ENCODE measurements around the gene FBXO2.

Gene FBXO2

DNA sequence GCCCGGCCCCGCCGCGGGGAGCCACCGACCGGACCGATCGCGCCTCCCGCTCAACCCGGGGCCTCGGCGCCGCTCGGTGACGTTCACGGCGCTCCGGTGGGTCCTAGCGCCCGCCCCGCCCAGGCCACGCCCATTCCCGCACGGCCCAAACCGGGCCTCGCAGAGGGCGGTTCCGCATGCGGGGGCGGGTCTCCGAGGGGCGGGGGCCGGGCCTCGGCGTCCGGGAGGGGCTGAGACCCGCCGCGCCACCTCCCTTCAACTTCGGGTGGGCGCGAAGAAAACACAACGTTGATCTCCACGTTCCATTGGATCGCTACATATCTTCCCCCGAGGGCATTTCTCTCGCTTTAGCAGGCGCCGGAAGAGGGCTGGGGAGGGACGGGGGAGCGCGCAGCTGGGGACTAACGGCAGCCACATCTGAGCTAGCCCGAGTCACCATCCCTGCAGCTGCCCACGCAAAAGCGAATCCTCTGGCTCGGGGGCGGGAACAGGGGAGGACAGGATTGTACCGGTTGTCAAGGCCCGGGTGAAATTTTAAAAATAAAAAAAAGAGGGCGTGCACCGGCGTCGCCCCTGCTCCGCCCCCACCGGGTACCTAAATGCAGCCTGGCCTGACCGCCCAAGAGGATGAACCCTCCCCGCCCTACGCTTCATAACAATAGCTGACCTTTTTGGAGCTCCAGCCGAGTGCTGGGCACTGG, 27.0 kb upstream of the FBXO2 start, which contains the start of gene MAD2L2:
Gene MAD2L2 (minus strand): TSS at position 78 of the 701 bp plus-strand sequence. CDS start 547 bp downstream, outside the sequence.
- DNase-seq, result peak; percentile 90 to 91

DNA sequence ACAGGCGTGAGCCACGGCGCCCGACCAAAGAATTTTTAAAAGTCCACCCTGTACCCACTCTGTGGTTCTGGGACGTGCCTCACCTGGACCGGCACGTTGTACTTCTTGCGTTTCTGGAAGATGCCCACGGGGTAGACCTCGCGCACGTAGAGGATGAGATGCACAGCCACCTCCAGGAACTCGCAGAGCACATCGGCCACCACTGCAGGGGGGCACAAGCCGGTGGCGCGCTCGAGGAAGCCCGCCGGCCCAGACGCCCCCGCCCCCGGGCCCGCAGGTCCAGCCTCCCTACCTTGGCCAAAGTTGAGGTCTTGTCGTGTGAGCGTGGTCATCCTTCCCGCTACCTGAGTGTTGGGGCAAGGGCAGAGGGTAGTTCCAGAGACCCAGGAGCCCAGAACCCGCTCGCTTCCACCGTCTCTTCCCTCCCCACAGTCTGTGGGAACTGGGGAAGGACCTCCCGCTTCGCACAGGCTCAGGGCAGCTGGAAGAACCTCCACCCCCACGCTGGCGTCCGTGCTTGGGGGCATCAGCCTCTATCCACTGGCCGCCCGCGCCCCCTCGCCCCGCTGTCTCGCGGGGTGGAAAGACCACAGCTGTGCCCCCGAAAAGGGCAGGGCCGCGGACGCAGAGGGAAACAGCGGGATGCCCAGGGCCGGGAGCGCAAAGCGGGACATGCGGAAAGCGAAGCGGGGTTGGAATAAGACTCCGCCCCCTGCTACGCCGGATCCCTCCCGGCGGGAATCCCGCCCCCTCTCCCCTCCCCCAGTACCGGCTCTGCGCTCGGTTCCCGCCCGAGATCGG, 26.2 kb upstream of the FBXO2 start:
- no peak for DNase-seq

DNA sequence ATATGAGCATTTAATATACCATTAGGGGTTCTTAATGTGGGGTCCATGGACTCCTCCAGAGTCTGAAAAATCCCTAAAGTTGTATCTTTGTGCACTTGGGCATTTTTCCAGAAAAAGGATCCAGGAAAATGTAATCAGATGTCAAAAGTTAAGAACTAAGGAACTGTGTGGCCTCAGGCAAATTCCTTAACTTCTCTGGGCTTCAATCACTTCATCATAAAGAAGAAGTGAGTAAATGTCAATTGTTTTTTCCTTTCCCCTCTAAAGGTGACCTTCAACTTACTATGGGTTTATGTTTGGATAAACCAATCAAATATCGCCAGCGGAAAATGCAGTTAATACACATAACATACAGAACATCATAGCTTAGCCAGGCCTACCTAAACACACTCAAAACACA, 24.2 kb upstream of the FBXO2 start:
- no peak for DNase-seq

GRCh38 chr1:11676386-11677103, 22.3 kb upstream of the FBXO2 start:
- no peak for DNase-seq

GRCh38 chr1:11675325-11675724, 21.1 kb upstream of the FBXO2 start:
- DNase-seq, result no peak

GRCh38 chr1:11674488-11674887, 20.3 kb upstream of the FBXO2 start:
- DNase-seq, result no peak

DNA sequence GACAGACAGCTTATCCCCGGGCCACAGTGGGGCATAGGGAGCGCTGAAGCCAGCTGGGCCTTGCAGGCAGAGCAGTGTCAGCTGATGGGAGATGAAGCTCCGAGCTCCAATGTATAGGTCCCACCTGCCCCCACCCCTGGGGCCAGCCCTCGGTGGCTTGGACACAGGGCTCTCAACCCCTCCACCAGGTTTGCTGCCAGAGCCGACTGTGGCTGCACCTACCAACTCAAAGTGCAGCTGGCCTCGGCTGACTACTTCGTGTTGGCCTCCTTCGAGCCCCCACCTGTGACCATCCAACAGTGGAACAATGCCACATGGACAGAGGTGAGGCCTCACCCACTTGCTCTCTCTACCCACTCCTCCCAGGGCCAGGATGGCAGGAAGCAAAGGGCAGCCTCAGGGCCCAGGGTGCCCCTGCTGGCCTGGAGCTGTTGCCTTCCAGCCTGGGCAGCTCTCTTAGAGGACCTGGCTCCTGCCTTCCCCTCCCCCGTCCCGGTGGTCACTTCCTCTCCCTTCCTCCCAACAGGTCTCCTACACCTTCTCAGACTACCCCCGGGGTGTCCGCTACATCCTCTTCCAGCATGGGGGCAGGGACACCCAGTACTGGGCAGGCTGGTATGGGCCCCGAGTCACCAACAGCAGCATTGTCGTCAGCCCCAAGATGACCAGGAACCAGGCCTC, 19.0 kb upstream of the FBXO2 start:
- DNase-seq, result no peak

DNA sequence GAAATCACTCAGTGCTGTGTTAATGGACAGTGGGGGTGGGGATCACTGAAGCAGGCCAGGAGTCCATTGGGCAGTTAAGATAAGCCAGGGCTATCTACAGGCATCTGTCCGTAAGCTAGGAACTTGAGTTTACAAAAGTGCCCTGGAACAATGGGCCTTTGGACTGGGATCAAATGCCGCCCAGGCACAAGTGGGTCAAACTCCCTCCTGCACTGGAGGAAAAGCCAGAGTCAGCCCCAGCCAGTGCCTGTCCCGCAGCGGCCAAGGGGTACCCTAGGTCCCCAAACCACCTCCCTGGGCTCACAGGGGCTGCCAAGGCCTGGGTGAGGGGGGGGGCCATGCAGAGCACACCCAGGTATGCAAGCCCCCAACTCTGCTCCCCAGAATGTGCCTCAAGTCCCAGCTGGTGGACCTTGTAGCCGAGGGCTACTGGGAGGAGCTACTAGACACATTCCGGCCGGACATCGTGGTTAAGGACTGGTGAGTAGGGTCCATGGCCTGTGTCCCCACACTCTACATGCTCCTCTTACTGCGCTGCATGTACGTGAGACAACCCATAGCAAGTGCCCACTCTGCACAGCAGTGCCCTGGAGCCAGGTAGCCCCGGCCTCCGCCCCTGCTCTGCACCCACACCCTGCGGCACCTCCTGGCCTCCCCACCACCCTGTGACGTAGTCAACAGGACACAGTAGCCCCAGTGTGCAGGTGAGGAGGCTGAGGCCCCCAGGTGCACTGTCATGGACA, 17.5 kb upstream of the FBXO2 start:
- DNase-seq, result no peak

GRCh38 chr1:11671205-11671543, 16.9 kb upstream of the FBXO2 start:
- DNase-seq, result no peak

- no peak for DNase-seq
Measured at GRCh38 chr1:11670747-11671146, 16.5 kb upstream of the FBXO2 start.

DNA sequence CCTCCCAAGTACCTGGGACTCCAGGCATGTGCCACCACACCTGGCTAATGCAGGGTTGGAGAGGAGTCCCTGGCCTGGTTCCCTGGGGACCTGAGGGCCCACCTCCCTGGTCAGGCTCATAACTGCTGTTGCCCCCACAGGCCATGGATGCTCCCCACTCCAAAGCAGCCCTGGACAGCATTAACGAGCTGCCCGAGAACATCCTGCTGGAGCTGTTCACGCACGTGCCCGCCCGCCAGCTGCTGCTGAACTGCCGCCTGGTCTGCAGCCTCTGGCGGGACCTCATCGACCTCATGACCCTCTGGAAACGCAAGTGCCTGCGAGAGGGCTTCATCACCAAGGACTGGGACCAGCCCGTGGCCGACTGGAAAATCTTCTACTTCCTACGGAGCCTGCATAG, 14.3 kb upstream of the FBXO2 start:
- DNase-seq, result no peak

DNA sequence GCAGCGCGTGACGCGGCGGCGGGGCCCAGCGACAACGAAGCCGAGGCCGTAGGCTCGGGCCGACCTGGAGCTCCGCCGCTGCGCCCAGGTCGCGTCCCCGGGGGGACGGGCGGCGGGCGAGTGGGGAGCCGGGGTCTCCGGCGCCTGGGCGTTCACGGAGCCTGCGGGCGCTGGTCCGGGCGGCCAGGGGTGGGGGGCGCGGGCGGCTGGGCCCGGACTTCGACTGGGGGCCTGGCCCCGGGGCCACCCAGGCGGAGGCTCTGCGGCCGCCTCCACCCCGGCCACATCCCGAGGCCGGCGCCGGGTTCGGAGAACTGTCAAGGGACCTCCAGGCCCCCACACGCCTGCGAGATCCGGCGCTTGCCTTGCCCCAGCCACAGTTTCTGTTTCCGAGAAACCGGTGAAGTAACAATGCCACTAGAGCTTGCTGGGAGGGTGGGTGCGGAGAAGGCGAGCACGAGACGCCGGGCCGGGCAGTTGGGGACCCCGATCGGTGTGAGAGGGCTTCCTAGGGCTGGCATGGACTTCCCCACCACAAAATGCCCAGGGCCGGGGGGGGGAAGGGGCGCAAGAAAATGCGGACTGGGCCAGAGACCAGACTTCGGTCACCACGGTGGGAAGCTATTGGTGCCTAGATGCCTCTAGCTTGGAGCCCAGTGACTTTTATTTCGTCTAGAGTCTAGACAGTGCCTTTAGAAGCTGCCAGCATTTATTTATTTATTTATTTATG, 10.3 kb upstream of the FBXO2 start:
- peak; percentile 49 to 70 for DNase-seq

GRCh38 chr1:11661103-11661502, 6.9 kb upstream of the FBXO2 start:
- DNase-seq, result no peak

- no peak for DNase-seq
Measured at GRCh38 chr1:11659748-11660147, 5.5 kb upstream of the FBXO2 start.

GRCh38 chr1:11658542-11658941, 4.3 kb upstream of the FBXO2 start:
- no peak for DNase-seq

- DNase-seq, result no peak
Measured at GRCh38 chr1:11657654-11658053, 3.4 kb upstream of the FBXO2 start.

DNA sequence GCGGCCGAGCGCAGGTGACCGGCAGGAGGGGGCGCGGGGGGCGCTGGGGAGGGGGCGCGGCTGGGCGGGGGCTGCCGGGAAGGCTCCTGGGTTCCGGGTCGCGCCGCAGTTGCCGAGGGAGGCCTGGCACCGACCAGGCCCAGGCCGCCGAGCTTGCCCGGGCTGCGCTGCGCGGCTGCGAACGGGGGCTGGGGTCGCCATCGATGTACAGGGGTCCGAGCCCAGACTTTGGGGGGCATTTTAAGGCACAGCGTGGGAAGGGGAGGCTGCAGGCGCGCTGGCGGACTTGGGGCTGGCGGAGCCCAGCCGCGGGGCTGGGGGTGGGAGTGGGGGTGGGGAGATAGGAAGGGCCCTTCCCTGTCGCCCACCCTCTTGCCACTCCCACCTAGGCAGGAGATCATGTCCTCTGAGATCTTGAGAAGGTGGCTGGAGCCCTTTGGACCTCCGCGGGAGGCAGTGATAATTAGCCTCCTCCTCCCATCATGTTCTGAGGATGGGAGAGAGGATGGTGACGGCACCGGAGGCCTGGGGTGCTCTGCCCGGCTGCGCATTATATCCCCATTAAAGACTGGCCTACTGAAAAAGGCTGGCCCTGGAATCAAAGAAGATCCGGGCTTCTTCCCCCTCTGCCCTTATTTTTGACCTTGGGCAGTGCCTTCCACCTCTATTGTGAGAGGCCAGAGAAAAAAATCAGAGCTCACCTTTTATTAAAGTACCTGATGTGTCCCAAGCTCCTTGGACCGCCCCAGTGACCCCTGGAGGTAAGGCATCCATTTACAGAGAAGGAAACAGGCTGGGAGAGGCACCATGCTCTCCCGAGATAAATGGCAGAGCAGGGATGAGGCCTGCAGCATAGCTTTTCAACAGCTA, 945 bp upstream of the FBXO2 start:
- DNase-seq, result no peak

- DNase-seq, result no peak
Measured at GRCh38 chr1:11653861-11654136, 430 bp downstream of the FBXO2 start.

GRCh38 chr1:11653101-11653860, 948 bp downstream of the FBXO2 start:
- no peak for DNase-seq

DNA sequence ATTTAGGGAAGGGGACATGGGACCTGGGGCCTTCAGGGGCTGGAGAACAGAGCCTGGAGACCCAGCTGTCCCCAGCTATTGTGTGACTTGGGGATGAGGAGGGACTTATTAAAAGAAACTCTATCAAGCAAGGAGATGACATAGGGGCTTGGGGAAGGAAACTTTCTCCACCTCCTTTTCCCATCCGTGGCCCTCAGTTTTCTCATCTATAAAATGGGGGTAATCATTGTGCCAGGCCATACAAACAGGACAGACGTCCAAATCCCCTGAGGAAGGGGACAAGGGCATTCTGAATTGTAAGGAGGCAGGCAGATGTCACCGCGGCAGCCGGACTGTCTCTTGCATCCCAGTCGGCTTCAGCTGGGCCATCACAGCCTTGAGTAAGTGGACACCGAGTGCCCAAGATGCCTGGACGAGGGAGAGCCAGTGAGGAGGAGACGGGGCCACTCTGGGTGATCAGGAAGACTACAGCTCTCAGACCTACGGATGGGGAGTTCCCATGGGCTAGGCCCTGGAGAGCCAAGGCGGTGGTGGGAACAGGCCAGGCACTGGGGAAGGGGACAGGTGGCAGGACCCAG, 1.9 kb downstream of the FBXO2 start:
- no peak for DNase-seq

Data from activated CD4-positive, alpha-beta T cell treated with anti-CD3 and anti-CD28 coated beads for 4 hours (primary cell).